GM23248 (cell line): ENCODE data around the gene SLC7A4. TPM values are rescaled to one million over a fixed set of nuclear protein-coding genes. Genes with fewer than 3 reads are reported as not detected.

ENCODE experiments used
- DNase-seq: peaks from one replicate; pipeline ENCODE4 v3.0.0-alpha.2; 2015
- H2AFZ ChIP-seq: fragments of 200-600 bp; sonication (generic); 2 replicates; pipeline ENCODE4 v1.6.1; 2016; ENCODE audit warnings: antibody characterized with exemption
- H3F3A ChIP-seq: fragments of 200-600 bp; sonication (generic); 2 replicates; pipeline ENCODE4 v1.6.1; 2016; ENCODE audit warnings: mild to moderate bottlenecking, antibody characterized with exemption, mixed run types; ENCODE audit not compliant: insufficient read depth
- H3K27ac ChIP-seq: fragments of 200-600 bp; sonication (generic); 2 replicates; pipeline ENCODE4 v1.5.1; 2016; ENCODE audit warnings: mild to moderate bottlenecking
- H3K27me3 ChIP-seq: fragments of 200-600 bp; sonication (generic); replicated peaks from 2 replicates; pipeline ENCODE4 v1.6.1; 2016; ENCODE audit warnings: mild to moderate bottlenecking; ENCODE audit not compliant: insufficient read depth
- H3K36me3 ChIP-seq: fragments of 200-600 bp; sonication (generic); 2 replicates; pipeline ENCODE4 v1.6.1; 2016; ENCODE audit warnings: low read depth, mild to moderate bottlenecking
- H3K4me1 ChIP-seq: fragments of 200-600 bp; sonication (generic); 2 replicates; pipeline ENCODE4 v1.6.1; 2016; ENCODE audit warnings: mild to moderate bottlenecking; ENCODE audit not compliant: insufficient read depth
- H3K4me2 ChIP-seq: fragments of 200-600 bp; sonication (generic); one replicate; pipeline ENCODE4 v1.6.1; 2016; ENCODE audit warnings: mild to moderate bottlenecking; ENCODE audit not compliant: unreplicated experiment
- H3K4me3 ChIP-seq: fragments of 200-600 bp; sonication (generic); 2 replicates; pipeline ENCODE4 v1.5.1; 2016; ENCODE audit warnings: mild to moderate bottlenecking
- H3K79me2 ChIP-seq: fragments of 200-600 bp; sonication (generic); 2 replicates; pipeline ENCODE4 v1.6.1; 2016; ENCODE audit warnings: mild to moderate bottlenecking; ENCODE audit not compliant: insufficient read depth
- H3K9ac ChIP-seq: fragments of 200-600 bp; sonication (generic); 2 replicates; pipeline ENCODE4 v1.6.1; 2016; ENCODE audit warnings: mild to moderate bottlenecking
- H3K9me2 ChIP-seq: fragments of 200-600 bp; sonication (generic); 2 replicates; pipeline ENCODE4 v1.6.1; 2016; ENCODE audit warnings: mixed run types, mild to moderate bottlenecking, moderate library complexity; ENCODE audit not compliant: insufficient read depth
- H3K9me3 ChIP-seq: fragments of 200-600 bp; sonication (generic); one replicate; pipeline ENCODE4 v1.6.1; 2017; ENCODE audit warnings: low read depth
- H4K20me1 ChIP-seq: fragments of 200-600 bp; sonication (generic); 2 replicates; pipeline ENCODE4 v1.6.0; 2016; ENCODE audit not compliant: insufficient read depth
- EZH2 ChIP-seq: fragments of 200-600 bp; sonication (generic); IDR thresholded peaks from 2 replicates; pipeline ENCODE4 v1.6.1; 2018; ENCODE audit warnings: antibody characterized with exemption, mild to moderate bottlenecking; ENCODE audit not compliant: insufficient read depth, poor library complexity, severe bottlenecking
- EZH2phosphoT487 ChIP-seq: fragments of 200-600 bp; sonication (generic); IDR thresholded peaks from 2 replicates; pipeline ENCODE4 v1.6.1; 2018; ENCODE audit warnings: antibody characterized with exemption, moderate library complexity, mild to moderate bottlenecking, low read depth; ENCODE audit not compliant: insufficient read depth
- WGBS, 2 experiments: methylation state at CpG; one replicate each; pipeline ENCODE4 v1.1.6; 2015 to 2017; ENCODE audit warnings: low lambda C conversion rate in 2 of 2, low coverage in 1 of 2; ENCODE audit errors: missing lambda C conversion rate in 2 of 2; 5-methylcytosine and 5-hydroxymethylcytosine counted together
- in situ Hi-C: fragments of 300-500 bp; cut with MboI; formaldehyde crosslinking; loops from 2 replicates; pipeline ENCODE4 v1.15.0; 2020
- microRNA counts: library from miRNA; unstranded; fragments of <30 nt; microRNA quantifications from one replicate; lab custom pipeline; 2016
- microRNA-seq: library from miRNA; unstranded; fragments of <30 nt; microRNA quantifications from one replicate; pipeline ENCODE4, GENCODE V29; 2016; ENCODE audit warnings: borderline number of aligned reads
- polyA plus RNA-seq: library from polyadenylated mRNA; unstranded; fragments of >200 nt; fragmentation: Nextera tagmentation; extraction: Ambion mirVana; gene quantifications from 2 replicates; pipeline ENCODE4 v1.2.1, GENCODE V29; 2016
- small RNA-seq: library from RNA; depleted of rRNA; stranded (forward); fragments of <200 nt; gene quantifications from one replicate; pipeline ENCODE3, GENCODE V24; 2014; ENCODE audit warnings: low read depth, low replicate concordance
- total RNA-seq: library from RNA; depleted of rRNA; stranded (reverse); fragments of >200 nt; shearing (Covaris generic); gene quantifications from 2 replicates; pipeline ENCODE4 v1.2.3, GENCODE V29; 2014; rRNA removed

SLC7A4 gene
- total and polyA plus RNA-seq, 2 experiments from 2014 or later = not detected

GRCh38 chr22:20980523-20980922 is 51.8 kb downstream of the SLC7A4 start:
- Histone ChIP-seq H2AFZ (no peak overlapping the region), H3K36me3 (no peaks in the 10 kb centered on the region; the same call in 1 of the 2 replicates), H3F3A (no peaks in the 10 kb centered on the region), H3K4me2 (no peak overlapping the region), H3K9me2 (no peaks in the 10 kb centered on the region), H3K9me3 (no peaks in the 10 kb centered on the region), H3K4me1 (peaks cover 12% of the 10 kb centered on the region), H3K4me3 (no peak overlapping the region), H4K20me1 (no peaks in the 10 kb centered on the region), H3K27ac (no peak overlapping the region), H3K9ac (no peak overlapping the region), H3K79me2 (peaks cover 38% of the 10 kb centered on the region), H3K27me3 (no peaks in the 10 kb centered on the region)
- in situ Hi-C loops = no loop called here
- no peak for DNase-seq
- WGBS, 2 experiments = 90 to 94% methylated on average over 4 of the region's 4 CpGs
- no peak for TF ChIP-seq EZH2
- no peak for TF ChIP-seq EZH2phosphoT487

GRCh38 chr22:20979940-20980453 is 52.4 kb downstream of the SLC7A4 start:
- Histone ChIP-seq H3K9ac (no peak overlapping the region), H3F3A (no peaks in the 10 kb centered on the region), H2AFZ (peak overlapping the region; percentile 51), H3K4me1 (peaks cover 12% of the 10 kb centered on the region), H3K36me3 (no peaks in the 10 kb centered on the region; the same call in 1 of the 2 replicates), H3K9me3 (no peaks in the 10 kb centered on the region), H3K27me3 (no peaks in the 10 kb centered on the region), H3K27ac (no peak overlapping the region), H3K9me2 (no peaks in the 10 kb centered on the region), H3K4me3 (peak overlapping the region; percentile 17), H4K20me1 (no peaks in the 10 kb centered on the region), H3K4me2 (no peak overlapping the region), H3K79me2 (peaks cover 32% of the 10 kb centered on the region)
- in situ Hi-C loops = no loop called here
- TF ChIP-seq EZH2phosphoT487 = no peak
- TF ChIP-seq EZH2 = no peak
- DNase-seq = no peak
- 27 to 29% methylated on average over 10 to 13 of the region's 13 CpGs for WGBS, 2 experiments

- H3K9me2 ChIP-seq = no peaks in the 10 kb centered on the region
- no peaks in the 10 kb centered on the region for H4K20me1 ChIP-seq
- no peaks in the 10 kb centered on the region for H3K27me3 ChIP-seq
- no peaks in the 10 kb centered on the region for H3K9me3 ChIP-seq
- H3K4me2 ChIP-seq = peak overlapping the region; percentile 20
- peak overlapping the region; percentile 51 for H2AFZ ChIP-seq
- TF ChIP-seq EZH2 (no peak), EZH2phosphoT487 (no peak)
- H3F3A ChIP-seq = no peaks in the 10 kb centered on the region
- 10 to 14% methylated on average over 28 to 39 of the region's 39 CpGs for WGBS, 2 experiments
- no peaks in the 10 kb centered on the region; the same call in 1 of the 2 replicates for H3K36me3 ChIP-seq
- H3K27ac ChIP-seq = no peak overlapping the region
- peaks cover 12% of the 10 kb centered on the region for H3K4me1 ChIP-seq
- DNase-seq = peak; percentile 74
- peaks cover 26% of the 10 kb centered on the region for H3K79me2 ChIP-seq
- no peak overlapping the region for H3K9ac ChIP-seq
- peak overlapping the region; percentile 17 for H3K4me3 ChIP-seq
- in situ Hi-C loops = no loop called here
Observed at GRCh38 chr22:20979243-20979809, 53.0 kb downstream of the SLC7A4 start.

MicroRNAs encoded within 50 kb of the gene (microRNA counts, 767-probe panel; counts per million panel counts)
- 447 counts per million, percentile 86 among the panel's probes with 10 or more counts for microRNA hsa-miR-649 (lab: Ali Mortazavi, UCI)

Small RNAs within 50 kb of the gene (microRNA-seq; reads per million reads assigned to microRNA genes)
- gene MIR649 = not detected

Small RNAs within 50 kb of the gene (small RNA-seq; reads per million reads assigned to genes)
- not detected for gene MIR649

Other genes starting within 250 kb of the SLC7A4 start
- gene PI4KA, start 173.8 kb downstream of the SLC7A4 start, total RNA-seq = 31.1 and 36.5 TPM in 2 replicates
- gene PI4KA, start 173.8 kb downstream of the SLC7A4 start, polyA plus RNA-seq = 29.7 and 34.5 TPM in 2 replicates
- gene SNAP29, start 173.6 kb downstream of the SLC7A4 start, total RNA-seq = 10.4 and 13.8 TPM in 2 replicates
- 35.8 and 40.9 TPM in 2 replicates for gene SNAP29, start 173.6 kb downstream of the SLC7A4 start, polyA plus RNA-seq
- gene CRKL, start 115.2 kb downstream of the SLC7A4 start, total RNA-seq = 39.8 and 42.5 TPM in 2 replicates
- gene CRKL, start 115.2 kb downstream of the SLC7A4 start, polyA plus RNA-seq = 26.7 and 27.1 TPM in 2 replicates
- gene AIFM3, start 65.3 kb downstream of the SLC7A4 start, total RNA-seq = 0.65 TPM in 1 of 2 replicates, not detected in the other
- gene AIFM3, start 65.3 kb downstream of the SLC7A4 start, polyA plus RNA-seq = 0.16 TPM in 1 of 2 replicates, not detected in the other
- gene LZTR1, start 50.3 kb downstream of the SLC7A4 start, total RNA-seq = 71.5 and 80.1 TPM in 2 replicates
- 26.8 and 29.7 TPM in 2 replicates for gene LZTR1, start 50.3 kb downstream of the SLC7A4 start, polyA plus RNA-seq
- gene THAP7, start 30.4 kb downstream of the SLC7A4 start, total RNA-seq = 19.5 and 27.5 TPM in 2 replicates
- 32.5 and 34.0 TPM in 2 replicates for gene THAP7, start 30.4 kb downstream of the SLC7A4 start, polyA plus RNA-seq
- 1.6 TPM in 2 replicates for gene P2RX6, start 17.4 kb downstream of the SLC7A4 start, total RNA-seq
- 2.2 and 2.4 TPM in 2 replicates for gene P2RX6, start 17.4 kb downstream of the SLC7A4 start, polyA plus RNA-seq
- gene LRRC74B, start 13.4 kb upstream of the SLC7A4 start, total RNA-seq = under 0.01 TPM in 1 of 2 replicates, not detected in the other
- not detected in 2 replicates for gene LRRC74B, start 13.4 kb upstream of the SLC7A4 start, polyA plus RNA-seq